GM21528 (cell line): ENCODE data around the gene ZNF845.
"Not testable (repeated sequence)": the region's sequence is repeated elsewhere in the genome, so short reads cannot be mapped to it uniquely, and the experiment has no call there.

ENCODE experiments used
- ATAC-seq: cut with Tn5 transposase; IDR thresholded peaks from one replicate; pipeline ENCODE4 v1.9.1; 2021; ENCODE audit warnings: mild to moderate bottlenecking, moderate library complexity; ENCODE audit not compliant: unreplicated experiment, low FRiP score

Gene ZNF845

GRCh38 chr19:53374743-53375142, 41.2 kb downstream of the ZNF845 start:
- ATAC-seq = no peak

DNA sequence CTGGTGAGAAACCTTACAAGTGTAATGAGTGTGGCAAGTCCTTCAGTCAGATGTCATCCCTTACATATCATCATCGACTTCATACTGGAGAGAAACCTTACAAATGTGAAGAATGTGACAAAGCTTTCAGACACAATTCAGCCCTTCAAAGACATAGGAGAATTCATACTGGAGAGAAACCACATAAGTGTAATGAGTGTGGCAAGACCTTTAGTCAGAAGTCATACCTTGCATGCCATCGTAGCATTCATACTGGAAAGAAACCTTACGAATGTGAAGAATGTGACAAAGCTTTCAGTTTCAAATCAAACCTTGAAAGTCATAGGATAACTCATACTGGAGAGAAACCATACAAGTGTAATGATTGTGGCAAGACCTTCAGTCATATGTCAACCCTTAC, 47.8 kb downstream of the ZNF845 start:
- ATAC-seq = no peak

- ATAC-seq = no peak
Measured at GRCh38 chr19:53388168-53388567, 54.6 kb downstream of the ZNF845 start.

DNA sequence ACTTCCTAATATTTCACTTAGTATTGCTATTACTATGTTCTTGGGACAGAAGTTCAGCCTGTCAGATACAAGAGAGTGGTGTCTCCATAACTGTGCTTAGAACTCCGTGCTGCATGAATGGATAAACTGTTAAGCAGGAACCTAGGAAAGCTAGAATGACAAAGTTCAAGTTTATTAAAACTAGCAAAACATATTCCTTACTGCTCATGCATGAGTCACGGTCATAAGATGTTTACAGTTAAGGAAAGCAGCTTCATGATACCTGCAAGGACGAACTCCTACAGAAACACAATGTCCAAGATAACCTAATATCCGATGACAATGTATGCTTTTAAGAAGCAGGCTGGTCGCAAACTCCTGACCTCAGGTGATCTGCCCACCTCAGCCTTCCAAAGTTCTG, 55.4 kb downstream of the ZNF845 start:
- no peak for ATAC-seq

- ATAC-seq = no peak
Measured at GRCh38 chr19:53389571-53389970, 56.0 kb downstream of the ZNF845 start.

DNA sequence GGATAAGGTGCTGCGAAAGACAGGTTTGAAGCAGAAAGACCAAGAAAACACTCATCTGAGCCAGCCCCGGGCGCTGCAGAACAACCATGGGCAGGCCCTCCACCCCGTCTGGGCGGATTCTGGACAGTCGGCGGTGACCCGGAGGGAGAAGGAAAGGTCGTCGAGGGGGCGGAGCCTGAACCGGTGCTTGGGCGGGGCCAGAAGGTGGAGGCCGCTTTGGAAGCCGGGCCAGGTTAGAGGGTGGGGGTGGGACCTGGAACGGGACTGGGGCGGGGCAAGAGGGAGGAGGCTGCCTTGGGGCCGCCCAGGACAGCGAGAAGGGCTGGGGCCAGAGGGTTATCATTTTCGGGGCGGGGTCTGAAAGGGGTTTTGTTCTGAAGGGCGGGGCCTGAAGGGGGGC, 56.4 kb downstream of the ZNF845 start:
- ATAC-seq = no peak

DNA sequence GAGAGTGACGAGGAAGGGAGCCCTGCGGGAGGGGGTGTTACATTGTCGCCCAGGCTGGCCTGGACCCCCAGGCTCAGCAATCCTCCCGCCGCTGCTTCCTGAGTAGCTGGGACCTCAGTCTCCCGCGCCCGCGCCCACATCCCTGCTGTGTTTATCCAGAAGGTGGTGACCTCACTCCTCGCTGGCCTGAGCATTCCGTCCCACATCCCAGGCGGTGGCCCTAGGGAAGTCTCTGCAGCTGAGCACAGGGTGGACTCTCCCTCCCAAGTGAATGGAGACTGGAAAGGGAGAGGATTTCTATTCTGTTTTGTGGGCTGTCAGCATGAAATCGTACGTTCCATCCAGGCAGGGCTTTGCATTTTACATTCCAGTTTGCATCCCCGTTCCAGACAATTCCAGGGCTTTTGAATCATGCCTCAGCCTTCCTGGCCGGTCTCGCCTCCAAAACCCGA, 61.0 kb downstream of the ZNF845 start:
- no peak for ATAC-seq

GRCh38 chr19:53394974-53395839, 61.7 kb downstream of the ZNF845 start, which contains the start of gene ZNF765:
TSS of gene ZNF765 (plus strand) at chr19:53395149. CDS start at chr19:53398016, 2,867 bp downstream.
- ATAC-seq = peak; percentile 90

- not testable (repeated sequence) for ATAC-seq
Measured at GRCh38 chr19:53395840-53396524, 62.4 kb downstream of the ZNF845 start.

GRCh38 chr19:53396525-53396868, 62.9 kb downstream of the ZNF845 start:
- no peak for ATAC-seq

DNA sequence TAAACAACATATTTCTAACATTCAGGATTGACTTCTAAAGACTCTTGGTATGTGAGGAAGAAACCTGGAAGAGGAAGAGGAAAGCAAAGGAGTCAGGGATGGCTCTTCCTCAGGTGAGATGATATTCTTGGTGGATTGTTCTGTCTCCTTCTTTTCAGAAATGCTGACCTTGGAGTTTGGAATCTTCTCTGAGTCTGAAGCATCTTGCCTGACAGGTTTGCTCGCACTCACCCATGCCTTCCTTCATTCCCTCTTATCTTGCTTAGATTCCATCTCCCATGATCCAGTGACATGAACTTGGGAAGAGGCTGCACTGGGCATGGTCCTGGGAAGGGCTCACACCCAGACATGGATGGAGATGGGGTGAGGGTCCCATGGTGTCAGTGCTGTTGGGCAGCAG, 64.4 kb downstream of the ZNF845 start:
- not testable (repeated sequence) for ATAC-seq
